Right renal pelvis (tissue), 4 donors: Measurements from ENCODE around the gene PLA2G12B. TPM values are rescaled to one million over a fixed set of nuclear protein-coding genes. Genes with fewer than 3 reads are reported as not detected.
"Not testable (repeated sequence)": the region's sequence is repeated elsewhere in the genome, so short reads cannot be mapped to it uniquely, and the experiment has no call there.

Experiments used
- DNase-seq, 4 donors: peaks; one replicate each; pipeline ENCODE4 v3.0.0-alpha.2; 2013; ENCODE audit warnings: low read depth in 4 of 4, low spot score in 3 of 4, missing footprints in 1 of 4
- polyA plus RNA-seq, 4 donors: library from polyadenylated mRNA; unstranded; fragments of 120-200 nt; gene quantifications; one replicate each; pipeline ENCODE4 v1.2.1, GENCODE V29; 2013; ENCODE audit not compliant: insufficient read length in 4 of 4

PLA2G12B gene
- 1 to 10 TPM; 6.7 to 8.2 (median 7.2) TPM for polyA plus RNA-seq

DNA sequence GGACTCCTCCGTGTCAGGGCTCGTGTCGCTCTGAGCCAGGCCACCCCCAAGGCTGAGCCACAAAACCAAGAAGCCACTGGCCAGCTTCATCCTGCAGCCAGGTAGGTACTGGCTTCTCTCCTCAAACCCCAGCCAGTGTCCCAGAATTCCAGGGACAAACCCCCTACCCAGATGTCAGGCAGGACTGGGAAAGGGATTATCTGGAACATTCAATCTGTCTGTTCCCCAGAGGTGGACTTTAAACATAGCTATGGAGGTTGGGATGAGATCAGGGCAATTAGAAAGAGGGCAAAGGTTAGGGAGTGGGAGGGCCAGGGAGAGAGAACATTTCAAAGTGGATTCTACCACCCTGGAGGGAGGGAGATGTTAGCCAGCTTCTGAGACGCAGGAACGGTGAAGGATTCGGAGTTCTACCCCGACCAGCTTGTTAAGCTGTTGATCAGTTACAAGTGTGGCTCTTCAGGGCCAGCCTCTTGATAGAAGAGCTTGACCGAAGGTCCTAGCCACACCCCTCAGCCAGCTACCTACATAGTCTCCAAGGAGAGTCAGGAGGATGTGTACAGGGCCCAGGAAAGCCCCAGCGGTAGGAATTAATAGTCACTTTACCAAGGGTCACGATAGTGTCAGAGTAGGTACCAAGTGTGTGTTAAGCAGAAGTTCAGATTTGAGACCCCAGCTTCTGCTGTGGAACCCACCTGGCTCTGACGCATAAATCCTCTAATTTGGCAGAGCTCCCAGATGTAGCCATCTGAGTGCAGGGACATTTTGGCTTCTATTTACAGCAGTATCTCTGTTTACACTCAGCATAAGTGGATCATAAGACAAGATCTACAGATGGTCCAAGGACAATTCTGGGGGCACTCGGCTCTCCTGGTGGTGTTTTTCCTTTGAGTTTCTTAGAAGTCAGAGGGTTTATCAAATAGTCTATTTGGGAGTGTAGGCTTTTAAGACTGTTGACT lies at the start of gene PLA2G12B:
Gene PLA2G12B, minus strand, starts transcription at position 211 of the 959 bp plus-strand sequence. Its CDS starts 121 bp downstream, at position 90.
- DNase-seq, result no peak

DNA sequence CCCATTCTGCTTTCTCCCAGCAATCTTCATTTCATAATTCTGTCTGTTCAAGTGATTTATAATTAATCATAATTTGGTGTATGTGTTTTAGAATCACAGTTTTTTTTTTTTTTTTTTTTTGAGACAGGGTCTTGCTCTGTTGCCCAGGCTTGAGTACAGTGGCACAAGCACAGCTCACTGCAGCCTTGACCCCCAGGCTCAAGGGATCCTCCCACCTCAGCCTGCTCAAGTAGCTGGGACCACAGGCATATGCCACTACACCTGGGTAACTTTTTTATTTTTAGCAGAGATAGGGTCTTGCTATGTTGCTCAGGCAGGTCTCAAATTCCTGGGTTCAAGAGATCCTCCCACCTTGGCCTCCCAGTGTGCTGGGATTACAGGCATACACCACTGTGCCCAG lies 49.2 kb upstream of the PLA2G12B start:
- DNase-seq, result no peak

DNA sequence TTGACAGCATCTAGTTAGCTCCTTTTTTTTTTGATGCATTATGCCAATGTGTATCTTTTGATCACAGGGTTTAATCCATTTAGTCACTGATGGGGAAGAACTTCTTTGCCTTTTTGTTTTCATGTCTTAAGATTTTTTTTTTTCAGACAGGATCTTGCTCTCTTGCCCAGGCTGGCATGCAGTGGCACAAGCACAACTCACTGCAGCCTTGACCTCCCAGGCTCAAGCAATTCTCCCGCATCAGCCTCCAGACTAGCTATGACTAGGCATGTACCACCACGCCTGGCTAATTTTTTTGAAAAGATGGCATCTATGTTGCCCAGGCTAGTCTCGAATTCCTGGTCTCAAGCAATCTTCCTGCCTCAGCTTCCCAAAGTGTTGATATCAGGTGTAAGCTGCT lies 46.4 kb upstream of the PLA2G12B start:
- no peak for DNase-seq

- no peak for DNase-seq
Measured at GRCh38 chr10:72997099-72997498, 42.5 kb upstream of the PLA2G12B start.

GRCh38 chr10:72995459-72995858 lies 40.9 kb upstream of the PLA2G12B start:
- DNase-seq, result not testable (repeated sequence)

GRCh38 chr10:72989771-72990170 lies 35.2 kb upstream of the PLA2G12B start:
- DNase-seq, result not testable (repeated sequence)

GRCh38 chr10:72984618-72985017 lies 30.0 kb upstream of the PLA2G12B start:
- not testable (repeated sequence) for DNase-seq

DNA sequence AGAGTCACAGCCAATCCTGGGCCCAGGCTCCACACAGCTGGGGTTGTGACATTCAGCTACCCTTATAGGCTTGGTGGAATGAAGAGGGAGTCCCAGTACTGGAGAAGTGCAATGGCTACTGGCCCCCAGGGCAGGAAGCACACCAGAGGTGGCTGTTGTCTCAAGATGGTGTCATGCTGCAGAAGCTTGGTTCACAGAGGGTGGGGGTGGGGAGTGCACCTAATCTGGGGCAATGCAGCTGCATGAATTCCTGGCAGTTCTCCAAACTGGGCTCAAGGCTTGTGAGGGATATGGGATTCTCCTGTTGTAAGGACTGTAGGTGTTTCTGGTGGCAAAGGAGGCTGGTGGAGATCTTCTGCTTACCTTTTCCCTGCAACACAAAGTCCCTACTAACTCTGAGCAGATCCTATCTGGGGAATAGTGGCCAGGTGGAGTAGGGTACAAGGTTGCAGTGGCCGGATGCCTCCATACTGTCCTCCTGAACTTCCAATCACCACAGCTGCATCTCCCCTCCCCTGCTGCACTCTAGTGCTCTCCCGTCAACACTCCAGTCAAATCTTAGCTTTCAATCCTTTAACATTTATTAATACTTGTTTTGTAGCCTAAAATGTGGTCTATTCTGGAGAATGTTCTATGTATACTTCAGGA lies 27.4 kb upstream of the PLA2G12B start:
- no peak for DNase-seq

- no peak for DNase-seq
Measured at GRCh38 chr10:72981028-72981881, 26.6 kb upstream of the PLA2G12B start.

DNA sequence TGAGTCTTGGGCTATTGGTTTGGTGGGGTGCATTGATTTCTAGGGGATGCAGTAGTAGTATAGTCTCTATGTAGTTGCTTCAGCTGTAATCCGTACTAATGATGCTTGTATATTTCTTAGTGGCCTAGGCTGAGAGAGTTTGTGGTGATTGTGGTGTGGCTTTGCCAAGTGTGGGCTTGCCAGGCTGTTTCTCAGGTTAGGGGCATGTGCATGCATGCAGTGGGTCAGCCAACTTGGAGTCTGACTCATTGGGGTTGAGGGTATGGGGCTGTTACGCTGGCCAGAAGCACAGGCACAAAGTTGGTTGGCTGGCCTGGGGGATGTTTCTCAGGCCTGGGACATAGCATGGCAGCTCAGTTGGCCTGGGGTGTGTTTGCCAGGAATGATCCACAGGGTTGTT lies 25.7 kb upstream of the PLA2G12B start:
- DNase-seq, result no peak

- DNase-seq, result no peak
Measured at GRCh38 chr10:72979709-72980108, 25.1 kb upstream of the PLA2G12B start.

DNA sequence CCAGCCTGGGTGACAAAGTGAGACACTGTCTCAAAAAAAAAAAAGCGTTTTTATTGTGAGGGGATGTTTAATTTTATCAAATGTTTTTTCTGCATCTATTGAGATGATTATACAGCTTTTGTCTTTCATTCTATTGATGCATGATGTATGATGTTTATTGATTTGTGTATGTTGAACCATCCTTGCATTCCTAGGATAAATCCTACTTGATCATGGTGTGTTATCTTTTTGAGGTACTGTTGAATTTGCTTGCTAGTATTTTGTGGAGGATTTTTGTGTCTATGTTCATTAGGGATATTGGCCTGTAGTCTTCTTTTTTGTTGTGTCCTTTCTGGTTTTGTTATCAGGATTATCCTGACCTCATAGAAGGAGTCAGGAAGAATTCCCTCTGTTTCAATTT lies 22.3 kb upstream of the PLA2G12B start:
- no peak for DNase-seq

DNA sequence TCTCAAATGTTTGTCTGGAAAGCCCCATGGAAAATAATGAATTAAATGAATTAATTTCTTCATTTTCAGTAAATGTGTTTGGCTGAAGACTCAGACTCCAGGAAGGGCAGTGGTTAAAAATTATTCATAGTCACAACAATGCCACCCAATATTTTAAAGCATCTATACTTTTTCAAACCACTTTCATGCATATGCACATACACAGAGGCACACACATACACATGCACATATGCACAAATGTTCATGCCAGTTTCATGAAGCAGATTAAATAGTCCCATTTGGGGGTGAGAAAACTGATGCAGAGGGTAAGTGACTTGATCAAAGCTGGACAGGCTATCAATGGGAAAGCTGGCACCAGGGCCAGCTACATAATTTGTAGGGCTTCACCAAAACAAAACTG lies 1.4 kb upstream of the PLA2G12B start:
- no peak for DNase-seq

DNA sequence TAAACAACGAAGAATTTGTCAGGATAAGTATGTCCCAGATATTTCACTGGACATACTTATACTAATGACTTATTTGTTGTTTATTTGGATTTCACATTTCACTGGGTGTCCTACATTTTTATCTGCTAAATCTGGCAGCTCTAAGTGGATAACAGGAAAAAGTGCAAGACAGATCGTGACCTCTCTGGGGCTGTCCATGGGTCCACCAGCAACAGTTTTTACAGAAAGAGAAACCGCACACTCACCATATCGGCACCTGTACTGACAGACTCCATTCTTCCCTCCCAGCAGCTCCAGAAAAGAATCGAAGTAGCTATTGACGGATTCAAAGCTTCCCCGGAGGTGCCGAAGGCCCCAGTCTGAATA lies 393 bp downstream of the PLA2G12B start:
- DNase-seq, result no peak

GRCh38 chr10:72953687-72954086 lies 919 bp downstream of the PLA2G12B start:
- no peak for DNase-seq

DNA sequence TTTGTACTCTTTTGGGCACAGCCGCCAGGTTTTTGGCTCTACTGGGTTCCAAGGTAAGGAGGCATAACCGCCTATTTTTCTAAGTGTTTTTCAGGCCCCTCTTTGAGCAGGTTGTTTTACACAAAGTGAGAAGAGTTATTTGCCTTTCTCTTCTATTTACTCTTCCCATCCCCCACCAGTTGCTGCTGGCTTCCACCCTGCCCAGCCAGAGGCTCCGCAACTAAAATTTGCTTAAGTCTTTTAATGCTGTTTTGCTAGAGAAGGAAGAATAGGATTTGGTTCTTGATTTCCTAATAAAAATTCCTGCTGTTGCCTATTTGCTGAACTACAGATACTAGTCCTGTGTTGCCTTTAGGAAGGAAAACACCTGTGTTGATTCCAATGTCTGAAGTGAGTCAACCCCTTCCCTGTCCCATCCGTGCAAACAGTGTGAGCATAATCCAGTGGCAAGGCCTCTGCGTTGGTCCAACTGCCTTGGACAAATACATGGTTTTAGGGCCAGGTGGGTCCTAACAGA lies 1.9 kb downstream of the PLA2G12B start:
- DNase-seq, result no peak

DNA sequence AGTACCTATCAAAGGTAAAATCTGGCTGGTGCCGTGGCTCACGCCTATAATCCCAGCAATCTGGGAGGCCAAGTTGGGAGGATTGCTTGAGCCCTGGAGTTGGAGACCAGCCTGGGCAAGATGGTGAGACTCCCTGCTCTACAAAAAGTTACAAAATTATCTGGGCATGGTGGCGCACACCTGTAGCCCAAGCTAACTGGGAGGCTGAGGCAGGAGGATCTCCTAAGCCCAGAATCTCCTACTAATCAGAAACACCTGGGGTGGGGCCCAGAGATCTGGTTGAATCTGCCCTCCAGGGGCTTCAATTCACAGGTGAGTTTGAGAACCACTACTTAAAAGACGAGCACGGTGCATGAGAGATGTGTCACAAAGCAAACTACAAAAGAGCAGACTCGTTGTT lies 2.4 kb downstream of the PLA2G12B start:
- DNase-seq, result no peak

- no peak for DNase-seq
Measured at GRCh38 chr10:72951760-72952159, 2.8 kb downstream of the PLA2G12B start.

DNA sequence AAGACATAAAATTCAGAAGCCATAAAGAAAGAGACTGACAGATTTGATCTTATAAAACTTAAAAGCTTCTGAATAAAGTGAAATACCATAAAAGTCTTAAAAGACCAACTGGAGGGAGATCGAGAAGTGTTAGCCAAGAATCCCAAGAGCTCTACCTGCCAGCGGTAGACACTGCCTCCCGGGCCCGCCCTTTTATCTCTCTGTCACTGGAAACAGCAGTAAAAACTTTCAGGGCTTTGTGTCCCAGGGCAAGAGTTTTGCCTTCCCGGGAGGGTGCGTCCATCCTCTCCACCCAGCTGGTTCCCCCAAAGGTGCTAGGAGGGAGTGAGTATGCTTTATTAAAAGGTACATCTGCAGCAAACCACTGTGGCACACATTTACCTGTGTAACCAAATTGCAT lies 5.8 kb downstream of the PLA2G12B start:
- no peak for DNase-seq

- DNase-seq, result no peak
Measured at GRCh38 chr10:72946963-72947362, 7.6 kb downstream of the PLA2G12B start.
